Measurements from ENCODE around the gene UGT1A6.

DNA sequence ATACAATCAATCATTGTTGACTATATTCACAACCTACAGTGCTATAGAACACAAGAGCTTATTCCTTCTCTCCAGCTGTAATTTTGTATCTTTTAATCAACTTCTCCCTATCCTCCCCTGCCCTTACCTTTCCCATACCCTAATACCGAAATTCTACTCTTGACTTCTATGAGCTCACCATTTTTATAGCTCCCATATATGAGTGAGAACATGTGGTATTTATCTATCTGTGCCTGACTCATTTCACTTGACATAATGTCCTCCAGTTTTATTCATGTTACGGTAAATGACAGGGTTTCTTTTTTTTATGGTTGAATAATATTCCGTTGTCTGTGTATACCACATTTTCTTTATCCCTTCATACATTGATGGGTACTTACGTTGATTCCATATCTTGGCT is 88.1 kb downstream of the UGT1A6 start:
- TF ChIP-seq CTCF (conservative IDR thresholded peaks at IDR 0.05; ENCODE audit: low read depth, low read length) (no peak), POLR2A (IDR thresholded peaks at IDR 0.05; ENCODE audit: low read depth, low read length) (no peak), SMC3 (IDR thresholded peaks at IDR 0.05; ENCODE audit: low read depth, low read length) (no peak), CEBPB (IDR thresholded peaks at IDR 0.05; ENCODE audit: low read depth, low read length) (no peak), BHLHE40 (IDR thresholded peaks at IDR 0.05; ENCODE audit: low read depth, low read length) (no peak), RFX5 (IDR thresholded peaks at IDR 0.05; ENCODE audit: low read depth, low read length) (no peak)

Measured in IMR-90 (cell line).